Activated T-helper 1 cell treated with anti-CD3 and anti-CD28 coated beads, Interleukin-12 subunit alpha, Interleukin-12 subunit beta, Interleukin-2, Interleukin-4 antibody, amounts not matched to agents 30 ng/mL and 10 ng/mL and 1 ng/mL, durations not matched to agents 14 hours and 24 hours and 36 hours (primary cell): ENCODE results near the gene PAGE4. TPM values are rescaled to one million over a fixed set of nuclear protein-coding genes. Genes with fewer than 3 reads are reported as not detected.
A peak's percentile ranks its signal among the peaks of the same experiment; 100 is the strongest.

Experiments used
- DNase-seq: peaks from one replicate; pipeline ENCODE4 v3.0.0; 2021; ENCODE audit warnings: low spot score
- H3K27ac Mint-ChIP-seq: one replicate; pipeline ENCODE4 v1.8.0; 2021; ENCODE audit warnings: mild to moderate bottlenecking, mixed read lengths
- H3K27me3 Mint-ChIP-seq: one replicate; pipeline ENCODE4 v1.8.0; 2022; ENCODE audit warnings: mild to moderate bottlenecking, moderate library complexity, mixed read lengths; ENCODE audit not compliant: insufficient read depth
- H3K36me3 Mint-ChIP-seq: one replicate; pipeline ENCODE4 v1.8.0; 2021; ENCODE audit warnings: low read depth, mixed read lengths
- H3K4me1 Mint-ChIP-seq: one replicate; pipeline ENCODE4 v1.8.0; 2021; ENCODE audit warnings: low read depth, mixed read lengths
- H3K4me3 Mint-ChIP-seq: one replicate; pipeline ENCODE4 v1.8.0; 2021; ENCODE audit warnings: mild to moderate bottlenecking, moderate library complexity, mixed read lengths
- H3K9me3 Mint-ChIP-seq: one replicate; pipeline ENCODE4 v1.8.0; 2021; ENCODE audit warnings: mixed read lengths
- intact Hi-C: fragments of 100-400 bp; cut with micrococcal nuclease; formaldehyde crosslinking; loops from one replicate; pipeline ENCODE4 v1.15.1; 2024
- total RNA-seq: library from RNA; stranded (reverse); gene quantifications from 2 replicates; pipeline ENCODE4 v1.2.3, GENCODE V29; 2022

PAGE4 gene
- total RNA-seq, 1 donor from 2014 or later = not detected

DNA sequence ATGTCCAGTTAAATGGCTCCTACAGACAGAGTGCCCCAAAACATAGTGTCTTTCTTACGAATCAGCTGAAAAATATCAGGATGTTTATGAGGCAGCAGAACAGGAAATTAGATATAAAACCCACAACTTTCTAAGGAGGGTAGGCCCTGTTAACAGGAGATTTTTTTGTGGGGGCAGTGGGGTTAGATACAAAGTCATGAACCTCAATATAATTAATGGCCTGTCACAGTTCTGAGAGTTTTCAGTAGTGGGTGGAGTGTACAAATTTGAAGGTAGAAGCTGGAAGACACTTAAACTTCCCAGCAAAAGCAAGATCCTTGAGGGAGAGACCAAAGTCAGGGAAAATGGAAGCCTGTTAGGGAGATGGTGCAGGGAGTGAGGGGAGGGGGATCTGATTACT lies 17.4 kb downstream of the PAGE4 start:
- Mint-ChIP-seq H3K9me3 (no peaks in the 10 kb centered on the region), H3K27me3 (no peaks in the 10 kb centered on the region), H3K4me3 (no peak overlapping the region), H3K27ac (no peak overlapping the region), H3K4me1 (no peaks in the 10 kb centered on the region), H3K36me3 (no peaks in the 10 kb centered on the region)
- DNase-seq = no peak
- intact Hi-C loops = no loop called here

DNA sequence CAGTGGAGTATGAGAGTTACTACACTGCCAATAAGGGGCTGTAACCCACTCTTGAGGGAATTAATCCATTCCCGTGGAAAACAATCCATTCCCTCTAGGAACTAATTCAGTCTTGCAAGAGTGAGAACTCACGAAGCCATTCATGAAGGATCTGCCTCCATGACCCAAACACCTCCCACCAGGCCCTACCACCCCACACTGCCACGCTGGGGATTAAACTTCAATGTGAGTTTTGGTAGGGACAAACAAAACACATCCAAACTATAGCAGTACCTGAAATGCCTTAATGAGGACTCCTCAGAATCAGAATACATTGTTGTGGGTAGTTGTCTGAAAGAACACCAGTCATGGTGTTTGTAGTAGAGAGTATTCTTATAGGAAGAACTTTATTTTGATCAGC lies 19.2 kb downstream of the PAGE4 start:
- intact Hi-C loops = no loop called here
- Mint-ChIP-seq H3K36me3 (no peaks in the 10 kb centered on the region), H3K4me3 (no peak overlapping the region), H3K4me1 (no peaks in the 10 kb centered on the region), H3K9me3 (no peaks in the 10 kb centered on the region), H3K27me3 (no peaks in the 10 kb centered on the region), H3K27ac (no peak overlapping the region)
- no peak for DNase-seq

DNA sequence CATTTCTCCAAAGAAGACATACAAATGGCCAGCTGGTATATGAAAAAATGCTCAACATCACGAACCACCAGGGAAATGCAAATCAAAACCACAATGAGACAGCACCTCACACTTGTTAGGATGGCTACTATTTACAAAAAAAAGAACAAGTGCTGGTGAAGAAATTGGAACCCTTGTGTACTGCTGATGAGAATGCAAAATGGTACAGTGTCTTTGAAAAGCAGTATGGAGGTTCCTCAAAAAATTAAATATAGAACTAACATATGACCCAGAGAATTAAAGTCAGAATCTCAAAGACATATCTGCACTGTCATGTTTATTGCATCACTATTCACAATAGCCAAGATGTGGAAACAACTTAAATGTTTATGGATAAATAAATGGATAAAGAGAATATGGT lies 20.9 kb downstream of the PAGE4 start:
- Mint-ChIP-seq H3K4me3 (no peak overlapping the region), H3K36me3 (no peaks in the 10 kb centered on the region), H3K4me1 (no peaks in the 10 kb centered on the region), H3K27me3 (no peaks in the 10 kb centered on the region), H3K27ac (no peak overlapping the region), H3K9me3 (no peaks in the 10 kb centered on the region)
- no peak for DNase-seq
- intact Hi-C loops = no loop called here

DNA sequence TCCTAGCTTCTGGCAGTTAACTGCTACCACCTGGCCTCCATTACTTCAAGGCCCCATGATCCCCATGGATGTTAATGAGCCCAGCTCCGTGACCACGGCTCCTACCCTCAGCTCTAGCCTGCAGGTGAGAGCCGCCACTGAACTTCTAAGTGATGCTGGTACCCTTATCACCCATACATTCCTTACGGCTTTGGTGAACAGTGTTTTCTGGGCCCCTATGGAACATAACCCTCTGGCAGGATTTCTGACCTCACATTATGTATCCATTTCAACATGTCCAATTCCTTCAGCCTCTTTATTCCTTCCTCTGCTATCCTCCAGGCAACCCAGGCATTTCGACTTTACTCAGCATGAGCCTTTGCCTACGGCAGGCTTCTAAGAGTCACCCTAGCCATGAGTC lies 24.6 kb downstream of the PAGE4 start:
- no peak for DNase-seq
- no peaks in the 10 kb centered on the region for H3K9me3 Mint-ChIP-seq
- intact Hi-C loops = no loop called here
- H3K27ac Mint-ChIP-seq = no peak overlapping the region
- H3K4me1 Mint-ChIP-seq = no peaks in the 10 kb centered on the region
- H3K4me3 Mint-ChIP-seq = no peak overlapping the region
- H3K27me3 Mint-ChIP-seq = no peaks in the 10 kb centered on the region
- H3K36me3 Mint-ChIP-seq = no peaks in the 10 kb centered on the region

DNA sequence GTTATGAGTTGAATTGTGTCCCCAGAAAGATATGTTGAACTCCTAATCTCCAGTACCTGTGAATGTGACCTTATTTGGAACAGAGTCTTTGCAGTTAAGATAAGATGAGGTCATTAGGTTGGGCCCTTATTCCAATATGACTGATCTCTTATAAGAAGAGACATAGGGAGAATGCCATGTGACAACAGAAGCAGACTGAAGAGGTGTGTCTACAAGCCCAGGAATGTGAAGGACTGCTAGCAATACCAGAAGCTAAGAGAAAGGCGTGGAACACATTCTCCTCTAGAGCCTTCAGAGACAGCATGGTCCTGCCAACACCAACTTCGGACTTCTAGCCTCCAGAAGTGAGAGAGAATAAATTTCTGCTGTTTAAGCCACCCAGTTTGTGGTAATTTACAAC lies 27.7 kb downstream of the PAGE4 start:
- Mint-ChIP-seq H3K27ac (no peak overlapping the region), H3K4me3 (no peak overlapping the region), H3K36me3 (no peaks in the 10 kb centered on the region), H3K4me1 (no peaks in the 10 kb centered on the region), H3K27me3 (peaks cover 2% of the 10 kb centered on the region), H3K9me3 (no peaks in the 10 kb centered on the region)
- no peak for DNase-seq
- intact Hi-C loops = no loop called here

DNA sequence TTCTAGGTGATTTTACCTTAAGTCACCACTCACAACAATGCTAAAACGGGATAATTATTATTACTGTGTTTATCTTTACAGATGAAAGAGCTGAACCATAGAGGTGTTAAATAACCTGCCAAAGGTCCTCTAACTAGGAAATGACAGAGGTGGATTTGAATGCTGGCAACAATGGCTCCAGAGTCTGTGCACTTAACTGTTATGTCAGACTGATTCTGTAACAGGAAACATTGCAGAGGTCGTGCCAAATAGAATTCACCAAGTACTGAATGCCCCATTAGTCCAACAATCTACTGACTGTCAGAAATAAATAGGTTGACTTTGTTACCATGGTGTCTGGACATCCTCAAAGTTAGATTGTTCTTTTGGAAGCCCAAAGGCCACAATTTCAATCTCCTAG lies 29.2 kb downstream of the PAGE4 start:
- no peak overlapping the region for H3K4me3 Mint-ChIP-seq
- H3K4me1 Mint-ChIP-seq = no peaks in the 10 kb centered on the region
- H3K27ac Mint-ChIP-seq = no peak overlapping the region
- H3K9me3 Mint-ChIP-seq = no peaks in the 10 kb centered on the region
- DNase-seq = no peak
- no peaks in the 10 kb centered on the region for H3K36me3 Mint-ChIP-seq
- peaks cover 4% of the 10 kb centered on the region for H3K27me3 Mint-ChIP-seq
- intact Hi-C loops = no loop called here

DNA sequence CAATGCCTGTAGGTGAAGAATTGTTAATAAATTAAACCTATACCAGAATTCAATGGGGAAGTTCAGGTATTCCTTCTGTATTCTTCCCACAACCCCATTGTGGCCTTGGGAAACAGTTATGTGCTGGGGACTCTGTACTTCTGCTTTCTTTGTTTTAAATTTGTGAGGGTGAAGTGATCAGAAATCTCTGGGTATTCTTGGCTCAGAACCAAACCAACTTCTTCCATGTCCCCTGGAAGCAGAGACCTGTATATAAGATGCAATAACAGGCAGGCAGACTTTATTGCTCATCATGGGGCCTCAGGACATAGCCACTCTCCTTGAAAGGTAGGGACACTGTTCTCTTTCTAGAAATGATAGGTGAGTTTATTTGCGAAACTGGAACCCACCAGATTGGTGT lies 30.4 kb downstream of the PAGE4 start:
- H3K27me3 Mint-ChIP-seq = peaks cover 4% of the 10 kb centered on the region
- intact Hi-C loops = no loop called here
- no peak overlapping the region for H3K4me3 Mint-ChIP-seq
- DNase-seq = no peak
- H3K9me3 Mint-ChIP-seq = no peaks in the 10 kb centered on the region
- no peak overlapping the region for H3K27ac Mint-ChIP-seq
- H3K36me3 Mint-ChIP-seq = no peaks in the 10 kb centered on the region
- H3K4me1 Mint-ChIP-seq = no peaks in the 10 kb centered on the region

DNA sequence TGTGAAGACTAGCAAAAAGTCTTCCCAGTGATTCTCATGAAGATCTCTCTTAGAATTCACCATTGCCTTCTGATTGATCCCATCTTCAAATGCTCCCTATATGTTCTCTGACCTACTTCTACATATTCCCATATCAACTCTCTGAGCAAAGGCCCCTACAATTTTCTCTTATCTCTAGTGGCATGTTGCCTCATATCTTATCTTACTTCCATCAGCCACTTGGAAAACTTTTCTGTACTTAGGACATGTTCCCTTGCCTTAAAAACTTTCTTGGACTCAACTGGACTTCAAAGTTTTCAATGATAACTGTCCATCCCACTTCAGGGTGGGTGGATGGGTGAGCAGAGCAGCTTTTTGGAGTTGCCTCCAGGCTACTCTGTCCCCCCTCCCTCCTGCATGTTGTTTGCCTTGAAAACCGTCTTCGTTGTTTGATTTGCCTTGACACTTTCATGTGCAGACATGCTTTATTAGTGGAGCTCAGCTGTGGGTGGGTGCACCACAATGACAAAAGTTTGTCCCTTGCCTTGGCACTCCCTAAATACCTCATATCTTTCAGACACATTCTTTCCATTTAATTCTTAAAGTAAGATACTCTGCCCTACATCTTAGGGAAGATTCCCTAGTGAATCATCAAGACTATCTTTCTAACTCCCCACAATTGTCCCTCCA lies 31.9 kb downstream of the PAGE4 start:
- H3K4me3 Mint-ChIP-seq = no peak overlapping the region
- H3K9me3 Mint-ChIP-seq = no peaks in the 10 kb centered on the region
- intact Hi-C loops = no loop called here
- no peak overlapping the region for H3K27ac Mint-ChIP-seq
- no peaks in the 10 kb centered on the region for H3K36me3 Mint-ChIP-seq
- H3K27me3 Mint-ChIP-seq = peaks cover 5% of the 10 kb centered on the region
- no peak for DNase-seq
- H3K4me1 Mint-ChIP-seq = no peaks in the 10 kb centered on the region

DNA sequence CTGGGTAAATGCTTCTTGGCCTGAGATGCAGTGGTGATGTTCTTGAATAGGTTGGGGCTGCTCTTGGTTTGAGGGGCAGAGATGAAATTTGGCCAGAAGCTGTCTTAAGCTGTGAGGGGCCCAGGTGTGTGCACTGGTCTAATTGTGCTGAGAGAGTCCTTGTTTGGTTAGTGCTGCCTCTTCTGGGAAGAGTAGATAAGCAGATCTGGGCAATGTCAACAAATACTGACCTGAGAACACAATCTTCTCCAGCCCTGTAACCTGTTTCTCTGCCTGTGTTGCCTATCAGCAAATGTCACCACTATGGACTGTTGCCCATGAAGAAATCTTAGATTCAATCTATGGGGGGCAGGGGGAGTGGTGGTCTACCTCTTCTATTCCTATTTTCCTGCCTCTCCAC lies 33.0 kb downstream of the PAGE4 start:
- intact Hi-C loops = no loop called here
- peaks cover 7% of the 10 kb centered on the region for H3K27me3 Mint-ChIP-seq
- no peak overlapping the region for H3K4me3 Mint-ChIP-seq
- H3K36me3 Mint-ChIP-seq = no peaks in the 10 kb centered on the region
- H3K4me1 Mint-ChIP-seq = no peaks in the 10 kb centered on the region
- H3K9me3 Mint-ChIP-seq = no peaks in the 10 kb centered on the region
- no peak for DNase-seq
- H3K27ac Mint-ChIP-seq = no peak overlapping the region

DNA sequence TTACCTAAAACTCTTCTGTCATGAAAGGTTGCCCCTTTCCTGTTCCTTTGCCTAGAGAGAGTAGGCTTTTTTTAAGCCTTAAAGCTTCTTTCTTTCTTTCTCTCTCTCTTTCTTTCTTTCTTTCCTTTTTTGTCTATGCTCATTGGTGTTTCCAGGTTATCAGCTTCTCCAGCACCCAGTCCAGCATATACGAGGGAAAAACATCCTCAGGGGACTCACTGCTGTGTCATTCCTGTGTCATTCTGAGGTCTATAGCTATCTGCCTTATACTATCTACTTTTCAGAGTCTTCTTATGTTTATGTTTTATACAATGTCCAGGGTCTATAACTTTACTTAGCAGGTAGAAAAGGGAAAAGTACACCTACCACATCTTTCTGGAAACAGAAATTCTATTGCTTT lies 39.6 kb downstream of the PAGE4 start:
- no peak overlapping the region for H3K27ac Mint-ChIP-seq

DNA sequence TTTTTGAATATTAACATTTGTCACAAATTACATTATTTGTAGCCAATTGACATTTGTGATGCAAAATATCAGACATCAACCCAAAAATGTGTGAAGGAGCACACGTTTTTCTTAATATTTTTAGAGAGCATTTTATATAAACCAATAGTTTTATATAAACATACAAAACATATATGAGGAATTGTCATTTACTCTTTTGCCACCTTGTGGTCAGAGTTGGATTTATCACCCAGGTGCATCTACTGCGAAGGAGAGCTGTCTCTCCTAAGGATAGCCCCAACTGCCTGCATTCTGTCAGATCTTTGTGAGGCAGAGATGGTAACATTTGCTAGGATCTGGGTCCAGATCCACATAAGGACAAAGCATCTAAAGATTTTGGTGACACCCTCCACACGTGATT lies 47.6 kb downstream of the PAGE4 start:
- intact Hi-C loops = loop anchor here (2.0 to 5.0 kb wide), 3 partner anchors 116 to 684 kb away; no protein-coding TSS in a partner anchor
- Mint-ChIP-seq H3K4me3 (peak overlapping the region; percentile 2), H3K36me3 (no peaks in the 10 kb centered on the region), H3K9me3 (no peaks in the 10 kb centered on the region), H3K27ac (no peak overlapping the region), H3K4me1 (peaks cover 15% of the 10 kb centered on the region), H3K27me3 (peaks cover 1% of the 10 kb centered on the region)
- DNase-seq = no peak

More for the DNA sequence above, 39.6 kb downstream of the PAGE4 start:
- no peaks in the 10 kb centered on the region for H3K4me1 Mint-ChIP-seq
- no peak for DNase-seq
- intact Hi-C loops = no loop called here
- peaks cover 3% of the 10 kb centered on the region for H3K27me3 Mint-ChIP-seq
- no peaks in the 10 kb centered on the region for H3K36me3 Mint-ChIP-seq
- H3K9me3 Mint-ChIP-seq = no peaks in the 10 kb centered on the region
- no peak overlapping the region for H3K4me3 Mint-ChIP-seq

DNA sequence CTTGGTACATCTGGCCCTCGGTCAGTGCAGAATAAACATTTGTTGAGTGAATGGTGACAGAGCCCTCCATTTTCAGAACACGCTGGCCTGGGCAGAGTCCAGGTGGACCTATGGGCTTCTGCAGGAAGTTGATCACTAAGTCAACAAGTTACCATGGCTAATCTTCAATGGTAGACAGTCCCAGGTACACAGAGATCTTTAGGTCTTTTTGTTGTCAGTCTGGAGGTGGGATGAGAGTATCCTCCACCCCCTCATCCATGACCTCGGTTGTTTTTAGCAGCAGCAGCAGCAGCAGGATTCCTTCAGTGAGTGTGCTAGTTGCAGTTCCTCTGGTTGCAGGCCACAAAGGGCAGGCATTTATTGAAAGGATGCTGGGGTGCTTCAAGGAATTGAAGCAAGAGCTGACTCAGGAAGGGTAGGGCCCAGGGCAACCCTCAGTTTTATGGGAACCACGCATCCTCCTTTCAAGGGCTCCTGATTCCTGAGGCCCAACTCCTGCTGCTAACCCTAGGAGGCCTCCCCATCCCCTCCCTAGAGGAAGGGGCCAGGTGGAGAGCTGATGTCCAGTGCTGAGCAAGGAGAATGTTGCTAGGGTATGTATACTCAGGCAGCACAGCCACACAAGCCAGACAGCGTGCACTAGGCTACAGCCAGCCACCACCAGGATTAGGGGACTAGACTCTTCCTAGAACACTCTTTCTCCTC lies 48.4 kb downstream of the PAGE4 start:
- H3K36me3 Mint-ChIP-seq = no peaks in the 10 kb centered on the region
- no peak overlapping the region for H3K4me3 Mint-ChIP-seq
- no peak for DNase-seq
- no peak overlapping the region for H3K27ac Mint-ChIP-seq
- H3K4me1 Mint-ChIP-seq = peaks cover 15% of the 10 kb centered on the region
- H3K9me3 Mint-ChIP-seq = no peaks in the 10 kb centered on the region
- intact Hi-C loops = loop anchor here (2.0 to 5.0 kb wide), 4 partner anchors 45 to 685 kb away; partner anchors contain the start of gene CLCN5
- peaks cover 1% of the 10 kb centered on the region for H3K27me3 Mint-ChIP-seq

DNA sequence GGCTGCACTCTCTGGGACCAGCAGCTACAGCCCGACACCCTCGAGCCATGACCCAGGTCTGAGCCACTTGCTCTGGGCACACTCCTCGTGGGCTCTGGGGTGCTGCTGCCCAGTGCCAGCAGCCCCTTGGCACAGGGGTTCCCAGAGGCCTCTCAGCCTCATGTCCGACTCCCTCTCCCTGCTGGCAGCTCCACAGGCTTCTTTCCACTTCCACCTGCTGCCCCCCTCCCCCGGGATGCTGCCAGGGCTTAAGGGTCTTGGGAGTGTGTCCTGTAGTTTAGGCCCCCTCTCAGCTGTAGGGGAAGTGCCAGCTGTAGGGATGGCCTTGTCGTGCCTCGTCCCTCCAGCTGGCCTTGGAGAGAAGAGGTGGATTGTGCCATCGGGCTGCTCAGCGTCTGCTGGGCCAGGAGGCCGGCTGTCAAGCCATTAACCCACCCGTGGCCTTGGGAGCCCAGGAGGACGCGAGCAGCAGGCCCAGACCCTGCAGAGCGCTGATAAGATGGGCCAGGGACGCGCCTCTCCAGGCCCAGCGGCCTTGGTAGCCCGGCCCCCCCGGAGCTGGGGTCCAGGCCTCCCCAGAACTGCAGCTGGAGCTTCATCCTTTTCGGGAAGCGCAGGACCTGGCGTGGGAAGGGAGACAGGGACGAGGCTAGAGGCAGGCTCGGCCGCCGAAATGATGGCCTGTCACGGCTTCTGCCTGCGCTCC lies 49.2 kb downstream of the PAGE4 start:
- intact Hi-C loops = loop anchor here (2.0 to 5.0 kb wide), 2 partner anchors 45 to 586 kb away; partner anchors contain the start of gene CLCN5
- Mint-ChIP-seq H3K27ac (no peak overlapping the region), H3K4me1 (peaks cover 15% of the 10 kb centered on the region), H3K27me3 (peaks cover 1% of the 10 kb centered on the region), H3K9me3 (no peaks in the 10 kb centered on the region), H3K36me3 (no peaks in the 10 kb centered on the region), H3K4me3 (peak overlapping the region; percentile 71)
- no peak for DNase-seq
